GM12878 (cell line): Measurements from ENCODE around the gene GPLD1. TPM values are rescaled to one million over a fixed set of nuclear protein-coding genes. Genes with fewer than 3 reads are reported as not detected.

Experiments used
- ATAC-seq: fragments of 200-7000 bp; cut with Tn5 transposase; 3 replicates; pipeline ENCODE4 v1.9.1; 2020; ENCODE audit warnings: mild to moderate bottlenecking, moderate library complexity
- BruUV-seq: library from RNA; stranded (reverse); fragments of 400-500 nt; replicated peaks from 2 replicates; lab custom pipeline; 2021; lab: Mats Ljungman, UMichigan
- CTCF ChIA-PET: fragments of 300-600 bp; sonication (Branson Sonifier 250); formaldehyde crosslinking; extraction: SDS; loops from one replicate; lab custom pipeline; 2021; ENCODE audit warnings: inconsistent platforms; lab: Yijun Ruan, JAX
- POLR2A ChIA-PET: fragments of 350-600 bp; formaldehyde crosslinking; extraction: SDS; loops from one replicate; lab custom pipeline; 2021; ENCODE audit warnings: inconsistent platforms; lab: Charles Lee
- RAD21 ChIA-PET: fragments of 300-600 bp; sonication (Branson Sonifier 250); formaldehyde crosslinking; loops from one replicate; lab custom pipeline; 2023; ENCODE audit warnings: antibody characterized with exemption; ENCODE audit not compliant: unreplicated experiment; lab: Charles Lee
- SMC1A ChIA-PET: fragments of 300-600 bp; sonication (Branson Sonifier 250); formaldehyde crosslinking; loops from one replicate; lab custom pipeline; 2023; ENCODE audit not compliant: unreplicated experiment, uncharacterized antibody; lab: Charles Lee
- DNase-seq: peaks from one replicate; pipeline ENCODE4 v3.0.0-alpha.2; 2011; ENCODE audit warnings: low read depth, low spot score
- FAIRE-seq: peaks from 3 replicates; lab custom pipeline; 2011; peaks lifted over from hg19 to GRCh38; lab: Jason Lieb, UNC
- H2AFZ ChIP-seq: 2 replicates; pipeline ENCODE4 v1.6.0; 2011; ENCODE audit warnings: low read depth, low read length, control low read depth; ENCODE audit not compliant: control insufficient read depth
- H3K27ac ChIP-seq: 2 replicates; pipeline ENCODE4 v1.5.1; 2011; ENCODE audit warnings: control low read depth; ENCODE audit not compliant: control insufficient read depth, insufficient read depth
- H3K27me3 ChIP-seq, 2 experiments: replicated peaks in 1 of 2; 2 replicates each; pipeline versions ENCODE4 v1.6.0 to v1.6.1; 2011; ENCODE audit warnings: low read length in 1 of 2; ENCODE audit not compliant: control insufficient read depth in 2 of 2, insufficient read depth in 2 of 2
- H3K36me3 ChIP-seq, 2 experiments: 2 replicates each; pipeline ENCODE4 v1.5.1; 2011; ENCODE audit warnings: low read length in 1 of 2; ENCODE audit not compliant: control insufficient read depth in 2 of 2, insufficient read depth in 2 of 2
- H3K4me1 ChIP-seq: 2 replicates; pipeline ENCODE4 v1.6.1; 2011; ENCODE audit warnings: mild to moderate bottlenecking, low read length, moderate library complexity, mixed read lengths; ENCODE audit not compliant: control insufficient read depth, insufficient read depth
- H3K4me2 ChIP-seq: 2 replicates; pipeline ENCODE4 v1.6.0; 2011; ENCODE audit warnings: control low read depth; ENCODE audit not compliant: control insufficient read depth, insufficient read depth
- H3K4me3 ChIP-seq: fragments of 200-600 bp; sonication (generic); 2 replicates; pipeline ENCODE4 v1.5.1; 2016
- H3K79me2 ChIP-seq: 2 replicates; pipeline ENCODE4 v1.6.0; 2011; ENCODE audit warnings: low read length; ENCODE audit not compliant: control insufficient read depth, insufficient read depth
- H3K9ac ChIP-seq: 2 replicates; pipeline ENCODE4 v1.8.0; 2011; ENCODE audit warnings: low read length, control low read depth, mixed read lengths; ENCODE audit not compliant: control insufficient read depth, insufficient read depth
- H3K9me3 ChIP-seq: replicated peaks from 3 replicates; pipeline ENCODE4 v1.5.1; 2011; ENCODE audit warnings: mild to moderate bottlenecking, low read length; ENCODE audit not compliant: control insufficient read depth, insufficient read depth
- H4K20me1 ChIP-seq: 2 replicates; pipeline ENCODE4 v1.6.0; 2011; ENCODE audit not compliant: control insufficient read depth, insufficient read depth
- MYC ChIP-seq: IDR thresholded peaks from 2 replicates; pipeline ENCODE4 v1.6.1; 2011; ENCODE audit warnings: mild to moderate bottlenecking, low read length, moderate library complexity, inconsistent platforms; ENCODE audit not compliant: insufficient read depth, insufficient replicate concordance, insufficient read length, severe bottlenecking
- ZNF384 ChIP-seq: IDR thresholded peaks from 2 replicates; pipeline ENCODE4 v1.6.1; 2012; ENCODE audit warnings: low read depth, mild to moderate bottlenecking, low read length, improper control_type of control experiment, borderline replicate concordance
- WGBS: methylation state at CpG from one replicate; pipeline ENCODE4 v1.1.6; 2016; ENCODE audit warnings: low lambda C conversion rate; ENCODE audit not compliant: insufficient replicate concordance, insufficient coverage; ENCODE audit errors: missing lambda C conversion rate; 5-methylcytosine and 5-hydroxymethylcytosine counted together
- in situ Hi-C: fragments of 300-500 bp; cut with MboI; formaldehyde crosslinking; loops from 9 replicates; pipeline ENCODE4 v1.14.3; 2018; ENCODE audit warnings: mixed read lengths
- intact Hi-C: fragments of 100-400 bp; cut with micrococcal nuclease; formaldehyde crosslinking; loops from one replicate; pipeline ENCODE4 v1.14.2; 2022; ENCODE audit not compliant: unreplicated experiment
- polyA plus RNA-seq, 11 experiments: library from polyadenylated mRNA; depleted of rRNA in 4 of 11; unstranded in 6 of 11; stranded (reverse) in 5 of 11; fragments of >200 nt; fragmentation: Nextera tagmentation in 4 of 11; fragmentation: Illumina TruSeq in 1 of 11; extraction: Ambion mirVana in 4 of 11; extraction: Trizol in 1 of 11; gene quantifications; 1 replicate in 1 of 11; 2 replicates in 10 of 11; pipeline versions ENCODE4 v1.2.1 to v1.2.3, GENCODE V29; 2011 to 2016; ENCODE audit warnings: inconsistent platforms in 2 of 11, missing spikeins in 2 of 11, low read depth in 1 of 11
- total RNA-seq, 4 experiments: library from RNA; depleted of rRNA in 3 of 4; stranded (reverse); fragments of >200 nt in 3 of 4; fragmentation: Illumina TruSeq in 1 of 4; extraction: Trizol in 1 of 4; gene quantifications; 2 replicates each; pipeline versions ENCODE4 v1.2.1 to v1.2.3, GENCODE V29; 2013 to 2021
- TF ChIP-seq, protein P1 (sequence below): fragments of 450-650 bp; IDR thresholded peaks from 2 replicates; pipeline ENCODE4 v1.6.1; 2016; ENCODE audit warnings: mild to moderate bottlenecking, moderate library complexity, borderline replicate concordance

The GPLD1 gene
- total and polyA plus RNA-seq, 10 of the 15 experiments (the other 5 are each of a cell fraction or from before 2014, with no cell fraction given): 0.04 to 1.0 (median 0.69) TPM

DNA sequence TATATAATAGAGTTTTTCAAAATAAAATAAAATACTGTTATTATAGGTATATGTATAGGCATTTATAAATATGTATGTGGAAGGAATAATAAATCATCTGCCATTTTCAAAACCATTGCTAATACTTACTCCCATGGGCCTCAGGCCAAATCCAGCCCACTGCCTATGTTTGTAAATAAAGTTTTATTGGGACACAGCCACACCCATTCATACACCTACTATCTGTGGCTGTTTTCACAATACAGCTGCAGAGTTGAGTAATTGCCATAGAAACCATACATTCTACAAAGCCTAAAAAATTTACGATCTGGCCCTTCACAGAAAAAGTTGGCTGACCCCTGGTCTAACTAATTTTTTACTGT is 14.9 kb upstream of the GPLD1 start:
- no peak for FAIRE-seq
- WGBS: 100% methylated on average over 1 of the region's 1 CpG

More for the DNA sequence above, 14.9 kb upstream of the GPLD1 start:
- Histone ChIP-seq H4K20me1 (no peaks in the 10 kb centered on the region), H3K4me2 (no peak overlapping the region), H3K4me3 (no peak overlapping the region), H3K79me2 (no peaks in the 10 kb centered on the region), H3K9ac (no peak overlapping the region), H3K27me3 (no peaks in the 10 kb centered on the region), H3K36me3 (no peaks in the 10 kb centered on the region), H3K9me3 (no peaks in the 10 kb centered on the region), H2AFZ (no peak overlapping the region), H3K4me1 (no peaks in the 10 kb centered on the region), H3K27ac (no peak overlapping the region)
- DNase-seq (no peak), ATAC-seq (no peak)
- ChIA-PET CTCF (no interaction called here), SMC1A (interaction anchor here (1.5 kb wide), 1 partner anchor 13 kb away, joined by 4 read pairs; no protein-coding TSS in a partner anchor), POLR2A (no interaction called here), RAD21 (no interaction called here)
- in situ Hi-C loops (no loop called here), intact Hi-C loops (no loop called here)
- no TSS peak for BruUV-seq
- no peak for TF ChIP-seq ZNF384
- no peak for TF ChIP-seq MYC
- TF ChIP-seq, protein P1, sequence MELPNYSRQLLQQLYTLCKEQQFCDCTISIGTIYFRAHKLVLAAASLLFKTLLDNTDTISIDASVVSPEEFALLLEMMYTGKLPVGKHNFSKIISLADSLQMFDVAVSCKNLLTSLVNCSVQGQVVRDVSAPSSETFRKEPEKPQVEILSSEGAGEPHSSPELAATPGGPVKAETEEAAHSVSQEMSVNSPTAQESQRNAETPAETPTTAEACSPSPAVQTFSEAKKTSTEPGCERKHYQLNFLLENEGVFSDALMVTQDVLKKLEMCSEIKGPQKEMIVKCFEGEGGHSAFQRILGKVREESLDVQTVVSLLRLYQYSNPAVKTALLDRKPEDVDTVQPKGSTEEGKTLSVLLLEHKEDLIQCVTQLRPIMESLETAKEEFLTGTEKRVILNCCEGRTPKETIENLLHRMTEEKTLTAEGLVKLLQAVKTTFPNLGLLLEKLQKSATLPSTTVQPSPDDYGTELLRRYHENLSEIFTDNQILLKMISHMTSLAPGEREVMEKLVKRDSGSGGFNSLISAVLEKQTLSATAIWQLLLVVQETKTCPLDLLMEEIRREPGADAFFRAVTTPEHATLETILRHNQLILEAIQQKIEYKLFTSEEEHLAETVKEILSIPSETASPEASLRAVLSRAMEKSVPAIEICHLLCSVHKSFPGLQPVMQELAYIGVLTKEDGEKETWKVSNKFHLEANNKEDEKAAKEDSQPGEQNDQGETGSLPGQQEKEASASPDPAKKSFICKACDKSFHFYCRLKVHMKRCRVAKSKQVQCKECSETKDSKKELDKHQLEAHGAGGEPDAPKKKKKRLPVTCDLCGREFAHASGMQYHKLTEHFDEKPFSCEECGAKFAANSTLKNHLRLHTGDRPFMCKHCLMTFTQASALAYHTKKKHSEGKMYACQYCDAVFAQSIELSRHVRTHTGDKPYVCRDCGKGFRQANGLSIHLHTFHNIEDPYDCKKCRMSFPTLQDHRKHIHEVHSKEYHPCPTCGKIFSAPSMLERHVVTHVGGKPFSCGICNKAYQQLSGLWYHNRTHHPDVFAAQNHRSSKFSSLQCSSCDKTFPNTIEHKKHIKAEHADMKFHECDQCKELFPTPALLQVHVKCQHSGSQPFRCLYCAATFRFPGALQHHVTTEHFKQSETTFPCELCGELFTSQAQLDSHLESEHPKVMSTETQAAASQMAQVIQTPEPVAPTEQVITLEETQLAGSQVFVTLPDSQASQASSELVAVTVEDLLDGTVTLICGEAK: peak; percentile 81
